Immature natural killer cell (primary cell): ENCODE data around the gene PDCD1LG2. TPM values are rescaled to one million over a fixed set of nuclear protein-coding genes. Genes with fewer than 3 reads are reported as not detected.

ENCODE experiments used
- DNase-seq, 3 donors: peaks; one replicate each; pipeline ENCODE4 v3.0.0; 2022; ENCODE audit warnings: mixed read lengths in 1 of 3
- H3K27ac Mint-ChIP-seq, 6 donors: one replicate each; pipeline ENCODE4 v1.8.0; 2020; ENCODE audit warnings: mixed read lengths in 6 of 6, mild to moderate bottlenecking in 5 of 6, inconsistent platforms in 4 of 6, moderate library complexity in 3 of 6
- H3K27me3 Mint-ChIP-seq, 3 donors: one replicate each; pipeline ENCODE4 v1.8.0; 2020 to 2021; ENCODE audit warnings: low read depth in 3 of 3, mild to moderate bottlenecking in 3 of 3, mixed read lengths in 3 of 3, moderate library complexity in 3 of 3, inconsistent platforms in 1 of 3
- H3K36me3 Mint-ChIP-seq, 3 donors: one replicate each; pipeline ENCODE4 v1.8.0; 2020; ENCODE audit warnings: mixed read lengths in 3 of 3, inconsistent platforms in 2 of 3, mild to moderate bottlenecking in 2 of 3
- H3K4me1 Mint-ChIP-seq, 2 donors: one replicate each; pipeline ENCODE4 v1.8.0; 2020; ENCODE audit warnings: inconsistent platforms in 2 of 2, mild to moderate bottlenecking in 2 of 2, mixed read lengths in 2 of 2, moderate library complexity in 1 of 2
- H3K4me3 Mint-ChIP-seq, 5 donors: one replicate each; pipeline ENCODE4 v1.8.0; 2020; ENCODE audit warnings: mild to moderate bottlenecking in 5 of 5, mixed read lengths in 5 of 5, inconsistent platforms in 3 of 5, moderate library complexity in 3 of 5
- H3K9me3 Mint-ChIP-seq, 6 donors: one replicate each; pipeline ENCODE4 v1.8.0; 2020; ENCODE audit warnings: mild to moderate bottlenecking in 6 of 6, mixed read lengths in 6 of 6, inconsistent platforms in 4 of 6, moderate library complexity in 3 of 6
- polyA plus RNA-seq, 3 donors: library from polyadenylated mRNA; unstranded; fragments of 300-500 nt; fragmentation: Illumina TruSeq; gene quantifications; one replicate each; pipeline ENCODE4 v1.2.3, GENCODE V29; 2021

Gene PDCD1LG2
- polyA plus RNA-seq, 3 donors from 2014 or later: 0.09 to 0.10 TPM; not detected in 1

GRCh38 chr9:5557606-5558587, 47.6 kb downstream of the PDCD1LG2 start:
- peaks cover 0 to 14% (median 5%) of the 10 kb centered on the region in 3 donors for H3K36me3 Mint-ChIP-seq

GRCh38 chr9:5559659-5560058, 49.3 kb downstream of the PDCD1LG2 start:
- no peak overlapping the region for H3K27ac Mint-ChIP-seq
- DNase-seq: no peak
- peaks cover 0 to 2% (median 0%) of the 10 kb centered on the region in 3 donors for H3K27me3 Mint-ChIP-seq
- peaks cover 0 to 14% (median 0%) of the 10 kb centered on the region in 3 donors for H3K36me3 Mint-ChIP-seq
- no peak overlapping the region for H3K4me3 Mint-ChIP-seq
- peaks cover 29 to 31% of the 10 kb centered on the region in 2 donors for H3K4me1 Mint-ChIP-seq
- no peaks in the 10 kb centered on the region for H3K9me3 Mint-ChIP-seq

More at GRCh38 chr9:5557606-5558587, 47.6 kb downstream of the PDCD1LG2 start:
- peaks cover 29 to 31% of the 10 kb centered on the region in 2 donors for H3K4me1 Mint-ChIP-seq
- peak overlapping the region; percentile 49 to 87 (median 75) for H3K27ac Mint-ChIP-seq
- no peaks in the 10 kb centered on the region for H3K9me3 Mint-ChIP-seq
- peak overlapping the region; percentile 52 to 85 (median 74) for H3K4me3 Mint-ChIP-seq
- H3K27me3 Mint-ChIP-seq: peaks cover 0 to 4% (median 2%) of the 10 kb centered on the region in 3 donors
- peak; percentile 25 to 47 (median 32) for DNase-seq

- peaks cover 29 to 31% of the 10 kb centered on the region in 2 donors for H3K4me1 Mint-ChIP-seq
- no peak overlapping the region for H3K4me3 Mint-ChIP-seq
- H3K27ac Mint-ChIP-seq: no peak overlapping the region
- peaks cover 0 to 2% (median 0%) of the 10 kb centered on the region in 6 donors for H3K9me3 Mint-ChIP-seq
- H3K27me3 Mint-ChIP-seq: peaks cover 0 to 4% (median 2%) of the 10 kb centered on the region in 3 donors
- peaks cover 0 to 14% (median 0%) of the 10 kb centered on the region in 3 donors for H3K36me3 Mint-ChIP-seq
- DNase-seq: no peak
Measured at GRCh38 chr9:5560443-5561100, 50.2 kb downstream of the PDCD1LG2 start.

DNA sequence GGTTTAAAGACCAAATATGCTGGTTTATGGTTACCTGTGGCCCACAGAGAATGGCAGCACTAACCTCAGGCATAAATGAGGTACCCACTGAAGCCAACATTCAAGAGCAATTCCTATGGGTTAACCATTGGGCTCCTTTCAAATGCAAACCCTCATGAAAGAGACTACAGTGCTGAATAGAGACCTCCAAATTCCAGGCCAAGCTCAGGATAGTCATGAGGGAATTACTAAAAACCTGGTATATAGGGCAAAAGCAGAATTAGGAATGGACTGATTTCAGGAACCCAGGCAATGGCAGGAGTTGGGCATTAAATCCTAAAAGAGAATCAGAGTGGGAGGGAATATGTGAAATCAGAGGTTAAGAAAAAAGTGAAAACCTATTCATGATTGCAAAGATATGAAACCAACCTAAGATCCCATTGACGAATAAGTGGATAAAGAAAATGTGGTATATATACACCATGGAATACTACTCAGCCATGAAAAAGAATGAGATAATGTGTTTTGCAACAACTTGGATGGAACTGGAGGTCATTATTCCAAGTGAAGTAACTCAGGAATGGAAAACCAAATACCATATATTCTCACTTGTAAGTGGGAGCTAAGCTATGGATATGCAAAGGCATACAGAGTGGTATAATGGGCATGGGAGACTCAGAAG, 51.6 kb downstream of the PDCD1LG2 start:
- Mint-ChIP-seq H3K27me3 (peaks cover 0 to 4% (median 2%) of the 10 kb centered on the region in 3 donors), H3K27ac (no peak overlapping the region), H3K9me3 (peaks cover 0 to 2% (median 0%) of the 10 kb centered on the region in 6 donors), H3K36me3 (peaks cover 0 to 11% (median 0%) of the 10 kb centered on the region in 3 donors), H3K4me1 (peaks cover 27 to 28% of the 10 kb centered on the region in 2 donors), H3K4me3 (no peak overlapping the region)
- no peak for DNase-seq

- peaks cover 0 to 10% (median 0%) of the 10 kb centered on the region in 3 donors for H3K36me3 Mint-ChIP-seq
- H3K4me1 Mint-ChIP-seq: peaks cover 17 to 18% of the 10 kb centered on the region in 2 donors
- H3K9me3 Mint-ChIP-seq: peaks cover 0 to 2% (median 0%) of the 10 kb centered on the region in 6 donors
- no peak for DNase-seq
- H3K27me3 Mint-ChIP-seq: peaks cover 0 to 4% (median 2%) of the 10 kb centered on the region in 3 donors
- H3K4me3 Mint-ChIP-seq: no peak overlapping the region
- H3K27ac Mint-ChIP-seq: no peak overlapping the region
Measured at GRCh38 chr9:5562806-5563416, 52.6 kb downstream of the PDCD1LG2 start.

GRCh38 chr9:5563417-5563815, 53.1 kb downstream of the PDCD1LG2 start:
- DNase-seq: no peak
- Mint-ChIP-seq H3K27me3 (peaks cover 0 to 4% (median 2%) of the 10 kb centered on the region in 3 donors), H3K4me1 (peaks cover 13 to 15% of the 10 kb centered on the region in 2 donors), H3K9me3 (peaks cover 0 to 2% (median 0%) of the 10 kb centered on the region in 6 donors), H3K36me3 (peaks cover 0 to 9% (median 0%) of the 10 kb centered on the region in 3 donors), H3K27ac (no peak overlapping the region), H3K4me3 (no peak overlapping the region)

DNA sequence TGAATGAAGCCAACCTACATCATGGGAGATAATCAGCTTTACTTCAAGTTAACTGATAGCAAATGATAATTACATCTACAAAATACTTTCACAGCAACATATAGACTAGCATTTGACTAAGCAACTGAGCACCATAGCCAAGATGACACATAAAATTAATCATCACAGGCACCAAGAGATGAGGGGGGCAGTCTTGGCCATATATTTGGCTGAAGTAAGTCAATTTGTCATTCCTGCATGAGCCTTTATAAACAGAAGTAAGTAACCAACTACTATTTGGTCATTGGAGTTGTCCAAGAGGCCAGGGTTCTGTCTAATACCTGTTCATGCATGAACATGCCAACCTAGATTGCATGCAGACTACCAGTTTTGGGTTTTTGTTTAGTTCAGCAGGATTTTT, 53.6 kb downstream of the PDCD1LG2 start:
- Mint-ChIP-seq H3K9me3 (peaks cover 0 to 2% (median 0%) of the 10 kb centered on the region in 6 donors), H3K4me1 (peaks cover 13 to 15% of the 10 kb centered on the region in 2 donors), H3K27ac (no peak overlapping the region), H3K27me3 (peaks cover 0 to 4% (median 2%) of the 10 kb centered on the region in 3 donors), H3K36me3 (peaks cover 0 to 6% (median 0%) of the 10 kb centered on the region in 3 donors), H3K4me3 (no peak overlapping the region)
- DNase-seq: no peak

- Mint-ChIP-seq H3K9me3 (peaks cover 0 to 2% (median 0%) of the 10 kb centered on the region in 6 donors), H3K27me3 (peaks cover 0 to 4% (median 0%) of the 10 kb centered on the region in 3 donors), H3K36me3 (peaks cover 0 to 6% (median 4%) of the 10 kb centered on the region in 3 donors), H3K4me1 (peaks cover 8 to 12% of the 10 kb centered on the region in 2 donors), H3K27ac (no peak overlapping the region), H3K4me3 (no peak overlapping the region)
- no peak for DNase-seq
Measured at GRCh38 chr9:5566054-5566618, 55.8 kb downstream of the PDCD1LG2 start.

DNA sequence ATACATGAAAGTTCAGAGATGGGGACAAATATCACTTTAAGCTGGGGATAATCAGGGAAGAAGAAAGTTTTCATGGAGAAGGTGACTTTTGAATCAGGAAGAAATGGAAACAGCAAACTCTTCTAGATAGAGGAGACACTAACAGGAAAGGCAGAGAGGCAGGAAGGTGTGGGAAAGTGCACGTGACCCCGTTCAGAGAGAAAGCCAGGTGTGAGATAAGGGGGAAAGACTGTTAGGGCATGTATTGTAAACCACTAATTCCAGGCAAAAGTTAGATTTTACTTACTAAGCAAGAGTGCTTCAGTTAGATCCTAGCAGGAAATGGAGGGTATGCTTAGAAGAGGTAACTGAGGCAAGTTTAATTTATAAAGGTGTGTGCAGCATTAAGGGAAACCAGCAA, 58.5 kb downstream of the PDCD1LG2 start:
- peaks cover 0 to 4% (median 0%) of the 10 kb centered on the region in 3 donors for H3K27me3 Mint-ChIP-seq
- no peak overlapping the region for H3K27ac Mint-ChIP-seq
- H3K9me3 Mint-ChIP-seq: peaks cover 0 to 2% (median 0%) of the 10 kb centered on the region in 6 donors
- H3K36me3 Mint-ChIP-seq: peaks cover 0 to 4% (median 0%) of the 10 kb centered on the region in 3 donors
- no peak overlapping the region for H3K4me3 Mint-ChIP-seq
- no peak for DNase-seq
- H3K4me1 Mint-ChIP-seq: peaks cover 8 to 12% of the 10 kb centered on the region in 2 donors

DNA sequence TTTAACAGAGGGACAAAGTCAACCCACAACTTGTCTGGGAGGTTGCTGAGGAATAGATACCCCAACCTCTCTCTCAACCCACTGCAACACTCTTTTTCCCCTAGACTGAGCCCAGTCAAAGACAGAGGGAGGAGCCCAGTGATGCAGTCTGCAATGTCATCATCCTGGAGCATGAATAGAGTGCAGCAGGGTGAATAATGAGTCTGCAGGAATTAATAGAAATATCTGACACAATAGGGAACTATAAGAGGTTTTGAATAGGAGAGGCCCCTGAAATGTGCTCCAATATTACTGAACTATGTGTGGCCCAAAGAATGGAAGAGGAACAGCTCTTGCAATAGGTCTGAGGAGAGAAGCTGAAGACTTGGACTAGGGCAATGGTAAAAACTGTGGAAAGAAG, 59.1 kb downstream of the PDCD1LG2 start:
- Mint-ChIP-seq H3K27me3 (peaks cover 0 to 4% (median 0%) of the 10 kb centered on the region in 3 donors), H3K4me1 (peaks cover 8 to 12% of the 10 kb centered on the region in 2 donors), H3K27ac (no peak overlapping the region), H3K4me3 (no peak overlapping the region), H3K9me3 (peaks cover 0 to 2% (median 0%) of the 10 kb centered on the region in 6 donors), H3K36me3 (peaks cover 0 to 4% (median 0%) of the 10 kb centered on the region in 3 donors)
- no peak for DNase-seq

- H3K4me3 Mint-ChIP-seq: no peak overlapping the region
- H3K36me3 Mint-ChIP-seq: peaks cover 0 to 4% (median 0%) of the 10 kb centered on the region in 3 donors
- H3K9me3 Mint-ChIP-seq: peaks cover 0 to 2% (median 0%) of the 10 kb centered on the region in 6 donors
- no peak overlapping the region for H3K27ac Mint-ChIP-seq
- peaks cover 0 to 4% (median 0%) of the 10 kb centered on the region in 3 donors for H3K27me3 Mint-ChIP-seq
- peaks cover 8 to 12% of the 10 kb centered on the region in 2 donors for H3K4me1 Mint-ChIP-seq
- no peak for DNase-seq
Measured at GRCh38 chr9:5569891-5570290, 59.6 kb downstream of the PDCD1LG2 start.

- no peaks in the 10 kb centered on the region for H3K9me3 Mint-ChIP-seq
- H3K27ac Mint-ChIP-seq: no peak overlapping the region
- DNase-seq: no peak
- H3K36me3 Mint-ChIP-seq: peaks cover 0 to 4% (median 3%) of the 10 kb centered on the region in 3 donors
- H3K4me3 Mint-ChIP-seq: no peak overlapping the region
- no peaks in the 10 kb centered on the region for H3K27me3 Mint-ChIP-seq
- H3K4me1 Mint-ChIP-seq: peaks cover 8 to 12% of the 10 kb centered on the region in 2 donors
Measured at GRCh38 chr9:5571629-5572232, 61.4 kb downstream of the PDCD1LG2 start.
